Non-pigmented ciliary epithelial cell (primary cell): Measurements from ENCODE around the gene ARHGAP45.

Experiments
- DNase-seq: peaks from one replicate; pipeline ENCODE4 v3.0.0-alpha.2; 2010; ENCODE audit warnings: low read depth

The ARHGAP45 gene

GRCh38 chr19:1039646-1040475 is 27.1 kb upstream of the ARHGAP45 start, which contains the start of gene ABCA7:
Gene ABCA7 (plus strand): TSS chr19:1040107. CDS start chr19:1041362, 1,255 bp downstream.
- peak; percentile 86 for DNase-seq

DNA sequence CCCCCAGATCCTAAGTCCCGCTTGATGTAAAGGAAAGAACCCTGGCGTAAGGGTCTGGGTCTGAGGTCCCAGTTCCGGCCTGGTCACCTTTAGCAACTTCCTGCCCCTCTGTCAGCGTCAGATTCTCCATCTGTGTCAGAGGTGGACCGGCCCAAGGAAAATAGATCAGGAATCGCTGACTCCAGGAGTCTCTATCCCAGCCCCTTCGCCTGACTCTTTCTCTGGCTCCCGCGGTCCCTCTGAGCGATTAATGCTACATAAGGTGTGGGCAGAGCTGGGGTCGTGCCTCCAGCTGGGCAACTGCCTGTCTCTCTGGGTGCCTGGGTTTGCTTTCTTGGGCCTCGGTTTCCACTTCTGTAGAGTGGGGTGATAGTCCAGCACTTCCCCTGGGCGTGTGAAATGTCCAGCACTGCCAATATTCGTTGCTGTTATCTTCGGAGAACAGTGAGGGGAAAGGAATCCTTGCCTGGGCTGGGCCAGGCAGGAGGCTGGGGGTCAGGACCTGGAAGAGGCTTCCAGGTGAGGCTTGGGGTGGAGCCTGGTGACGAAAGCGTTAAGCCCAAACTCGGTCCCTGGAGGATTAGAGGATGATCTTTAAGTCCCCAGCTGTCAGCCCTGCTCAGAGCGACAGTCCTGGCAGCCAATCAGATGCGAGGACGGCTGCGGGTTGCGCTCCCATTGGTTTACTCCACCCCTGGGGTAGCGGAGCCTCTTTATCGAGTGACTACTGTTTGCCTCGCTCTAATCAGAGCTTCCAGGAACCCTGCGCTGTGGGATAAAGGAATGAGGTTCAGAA is 26.3 kb upstream of the ARHGAP45 start:
- peak; percentile 80 for DNase-seq

DNA sequence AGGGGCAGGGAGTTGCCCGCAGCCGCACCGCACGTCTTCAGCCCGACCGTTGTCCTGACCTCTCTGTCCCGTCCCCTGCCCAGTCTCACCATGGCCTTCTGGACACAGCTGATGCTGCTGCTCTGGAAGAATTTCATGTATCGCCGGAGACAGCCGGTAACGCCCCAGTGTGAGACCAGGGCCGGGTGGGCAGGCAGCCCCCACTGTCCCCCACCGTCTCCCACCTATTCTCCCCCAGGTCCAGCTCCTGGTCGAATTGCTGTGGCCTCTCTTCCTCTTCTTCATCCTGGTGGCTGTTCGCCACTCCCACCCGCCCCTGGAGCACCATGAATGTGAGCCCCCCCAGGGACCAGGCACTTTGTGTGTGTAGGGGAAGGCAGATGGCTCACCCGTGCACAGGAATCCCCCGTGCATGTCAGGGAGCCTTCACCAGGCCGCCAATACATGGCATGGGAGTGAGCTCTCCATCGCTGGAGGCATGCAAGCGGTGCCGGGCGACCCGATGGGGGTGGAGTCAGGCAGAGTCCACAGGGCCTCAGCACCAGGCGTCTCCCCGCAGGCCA is 25.6 kb upstream of the ARHGAP45 start:
- no peak for DNase-seq

DNA sequence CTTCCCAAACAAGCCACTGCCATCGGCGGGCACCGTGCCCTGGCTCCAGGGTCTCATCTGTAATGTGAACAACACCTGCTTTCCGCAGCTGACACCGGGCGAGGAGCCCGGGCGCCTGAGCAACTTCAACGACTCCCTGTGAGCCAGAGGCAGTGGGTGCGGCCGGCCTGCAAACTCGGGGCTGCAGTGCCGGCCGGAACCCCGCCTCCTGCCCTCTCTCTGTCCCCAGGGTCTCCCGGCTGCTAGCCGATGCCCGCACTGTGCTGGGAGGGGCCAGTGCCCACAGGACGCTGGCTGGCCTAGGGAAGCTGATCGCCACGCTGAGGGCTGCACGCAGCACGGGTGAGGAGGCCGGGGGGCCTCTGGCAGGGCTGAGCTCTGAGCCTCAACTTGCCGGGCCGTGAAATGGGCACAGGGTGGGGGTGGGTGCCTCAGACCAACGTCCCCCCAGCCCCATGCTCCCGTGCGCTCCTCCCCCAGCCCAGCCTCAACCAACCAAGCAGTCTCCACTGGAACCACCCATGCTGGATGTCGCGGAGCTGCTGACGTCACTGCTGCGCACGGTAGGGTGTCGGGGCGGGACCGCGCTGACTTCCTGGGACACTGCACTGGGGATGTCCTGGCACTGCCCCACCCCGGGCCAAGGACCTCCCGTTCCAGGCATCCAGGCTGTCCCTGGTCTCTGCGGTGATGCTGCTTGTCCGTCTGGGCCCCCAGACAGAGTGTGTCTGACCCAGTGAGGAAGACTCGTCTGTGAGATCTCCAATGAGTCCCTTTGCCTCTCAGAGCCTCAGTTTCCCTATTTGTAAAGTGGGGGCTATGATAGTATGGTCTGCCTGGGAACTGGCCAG is 24.9 kb upstream of the ARHGAP45 start:
- no peak for DNase-seq

DNA sequence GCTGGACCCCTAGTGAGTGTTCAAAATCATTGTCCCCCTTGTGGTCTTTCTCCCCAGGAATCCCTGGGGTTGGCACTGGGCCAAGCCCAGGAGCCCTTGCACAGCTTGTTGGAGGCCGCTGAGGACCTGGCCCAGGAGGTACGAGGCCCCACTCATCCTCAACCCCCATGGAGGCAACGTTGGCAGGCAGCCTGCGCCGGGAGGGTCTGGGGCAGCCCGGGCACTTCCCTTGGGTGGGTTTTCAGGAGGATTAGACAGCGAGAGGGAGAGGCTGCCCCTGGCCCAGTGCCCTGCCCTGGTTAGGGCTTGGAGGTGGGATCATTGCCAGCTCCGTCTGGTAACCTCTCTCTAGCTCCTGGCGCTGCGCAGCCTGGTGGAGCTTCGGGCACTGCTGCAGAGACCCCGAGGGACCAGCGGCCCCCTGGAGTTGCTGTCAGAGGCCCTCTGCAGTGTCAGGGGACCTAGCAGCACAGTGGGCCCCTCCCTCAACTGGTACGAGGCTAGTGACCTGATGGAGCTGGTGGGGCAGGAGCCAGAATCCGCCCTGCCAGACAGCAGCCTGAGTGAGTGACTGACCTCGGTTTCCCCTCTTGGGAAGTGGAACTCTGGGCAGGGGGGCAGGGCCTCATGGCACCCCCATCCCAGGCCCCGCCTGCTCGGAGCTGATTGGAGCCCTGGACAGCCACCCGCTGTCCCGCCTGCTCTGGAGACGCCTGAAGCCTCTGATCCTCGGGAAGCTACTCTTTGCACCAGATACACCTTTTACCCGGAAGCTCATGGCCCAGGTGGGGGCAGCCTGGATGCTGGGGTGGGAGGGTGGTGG is 24.1 kb upstream of the ARHGAP45 start:
- no peak for DNase-seq

DNA sequence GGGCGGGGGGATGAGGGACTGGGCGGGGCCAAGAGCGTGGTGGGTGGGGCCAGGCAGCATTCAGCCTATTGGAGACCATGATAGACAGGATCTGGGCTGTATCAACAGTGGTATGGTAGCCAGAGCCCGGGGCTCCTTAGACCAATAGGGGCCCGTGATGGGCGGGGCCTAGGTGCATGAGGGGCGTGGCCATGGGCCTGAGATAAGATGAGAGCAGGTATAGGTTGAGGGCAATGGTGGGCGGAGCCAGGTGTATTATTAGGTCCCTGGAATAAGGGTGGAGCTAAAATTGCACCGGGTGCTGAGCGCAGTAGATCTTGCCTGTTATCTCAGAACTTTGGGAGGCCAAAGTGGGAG is 21.7 kb upstream of the ARHGAP45 start:
- no peak for DNase-seq

GRCh38 chr19:1046117-1046626 is 20.8 kb upstream of the ARHGAP45 start:
- no peak for DNase-seq

DNA sequence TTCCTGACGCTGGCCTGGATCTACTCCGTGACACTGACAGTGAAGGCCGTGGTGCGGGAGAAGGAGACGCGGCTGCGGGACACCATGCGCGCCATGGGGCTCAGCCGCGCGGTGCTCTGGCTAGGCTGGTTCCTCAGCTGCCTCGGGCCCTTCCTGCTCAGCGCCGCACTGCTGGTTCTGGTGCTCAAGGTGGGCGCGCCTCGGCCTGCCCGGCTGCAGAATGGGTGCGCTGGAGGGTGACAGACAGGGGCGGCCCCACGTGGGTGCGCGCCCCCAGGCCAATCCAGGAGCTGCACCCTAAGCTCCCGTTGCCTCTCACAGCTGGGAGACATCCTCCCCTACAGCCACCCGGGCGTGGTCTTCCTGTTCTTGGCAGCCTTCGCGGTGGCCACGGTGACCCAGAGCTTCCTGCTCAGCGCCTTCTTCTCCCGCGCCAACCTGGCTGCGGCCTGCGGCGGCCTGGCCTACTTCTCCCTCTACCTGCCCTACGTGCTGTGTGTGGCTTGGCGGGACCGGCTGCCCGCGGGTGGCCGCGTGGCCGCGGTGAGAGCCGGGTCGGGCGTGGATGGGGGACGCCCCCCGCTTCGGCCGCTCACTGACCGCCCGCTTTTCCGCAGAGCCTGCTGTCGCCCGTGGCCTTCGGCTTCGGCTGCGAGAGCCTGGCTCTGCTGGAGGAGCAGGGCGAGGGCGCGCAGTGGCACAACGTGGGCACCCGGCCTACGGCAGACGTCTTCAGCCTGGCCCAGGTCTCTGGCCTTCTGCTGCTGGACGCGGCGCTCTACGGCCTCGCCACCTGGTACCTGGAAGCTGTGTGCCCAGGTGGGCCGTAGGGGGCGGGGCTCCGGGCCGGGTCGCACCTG is 19.9 kb upstream of the ARHGAP45 start:
- no peak for DNase-seq

- no peak for DNase-seq
Measured at GRCh38 chr19:1047696-1048147, 19.2 kb upstream of the ARHGAP45 start.

DNA sequence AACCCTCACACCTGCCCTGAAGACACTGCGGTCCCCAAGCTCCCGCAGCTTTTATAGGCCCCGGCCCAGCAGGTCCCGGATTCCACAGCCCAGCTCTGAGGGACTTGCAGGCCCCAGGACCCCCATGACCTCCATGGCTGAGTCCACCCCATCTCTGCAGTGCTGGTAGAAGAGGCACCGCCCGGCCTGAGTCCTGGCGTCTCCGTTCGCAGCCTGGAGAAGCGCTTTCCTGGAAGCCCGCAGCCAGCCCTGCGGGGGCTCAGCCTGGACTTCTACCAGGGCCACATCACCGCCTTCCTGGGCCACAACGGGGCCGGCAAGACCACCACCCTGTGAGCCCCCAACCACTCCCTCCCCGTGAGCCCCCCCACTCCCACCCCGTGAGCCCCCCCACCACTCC is 17.9 kb upstream of the ARHGAP45 start:
- DNase-seq: no peak

- no peak for DNase-seq
Measured at GRCh38 chr19:1049800-1050199, 17.2 kb upstream of the ARHGAP45 start.

- DNase-seq: no peak
Measured at GRCh38 chr19:1050989-1051788, 15.8 kb upstream of the ARHGAP45 start.

- no peak for DNase-seq
Measured at GRCh38 chr19:1051791-1052190, 15.2 kb upstream of the ARHGAP45 start.

DNA sequence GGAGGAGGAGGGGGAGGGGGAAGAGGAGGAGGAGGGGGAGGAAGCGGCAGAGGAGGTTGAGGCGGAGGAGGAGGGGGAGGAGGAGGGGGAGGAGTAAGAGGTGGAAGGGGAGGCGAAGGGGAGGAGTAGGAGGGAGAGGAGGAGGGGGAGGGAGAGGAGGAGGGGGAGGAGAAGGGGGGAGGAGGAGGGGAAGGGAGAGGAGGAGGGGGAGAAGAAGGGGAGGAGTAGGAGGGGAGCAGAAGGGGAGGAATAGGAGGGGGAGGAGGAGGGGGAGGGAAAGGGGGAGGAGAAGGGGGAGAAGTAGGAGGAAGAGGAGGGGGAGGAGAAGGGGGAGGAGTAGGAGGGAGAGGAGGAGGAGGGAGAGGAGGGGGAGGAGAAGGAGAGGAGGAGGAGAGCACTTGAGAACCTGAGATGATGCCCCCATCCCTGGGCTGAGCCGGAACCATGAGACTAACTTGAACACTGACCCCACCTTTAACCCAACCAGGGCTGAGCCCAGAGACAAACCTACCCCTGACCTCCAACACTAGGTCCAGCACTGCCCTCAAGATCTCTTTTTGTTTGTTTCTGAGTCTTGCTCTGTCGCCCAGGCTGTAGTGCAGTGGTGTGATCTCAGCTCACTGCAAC is 14.5 kb upstream of the ARHGAP45 start:
- no peak for DNase-seq

DNA sequence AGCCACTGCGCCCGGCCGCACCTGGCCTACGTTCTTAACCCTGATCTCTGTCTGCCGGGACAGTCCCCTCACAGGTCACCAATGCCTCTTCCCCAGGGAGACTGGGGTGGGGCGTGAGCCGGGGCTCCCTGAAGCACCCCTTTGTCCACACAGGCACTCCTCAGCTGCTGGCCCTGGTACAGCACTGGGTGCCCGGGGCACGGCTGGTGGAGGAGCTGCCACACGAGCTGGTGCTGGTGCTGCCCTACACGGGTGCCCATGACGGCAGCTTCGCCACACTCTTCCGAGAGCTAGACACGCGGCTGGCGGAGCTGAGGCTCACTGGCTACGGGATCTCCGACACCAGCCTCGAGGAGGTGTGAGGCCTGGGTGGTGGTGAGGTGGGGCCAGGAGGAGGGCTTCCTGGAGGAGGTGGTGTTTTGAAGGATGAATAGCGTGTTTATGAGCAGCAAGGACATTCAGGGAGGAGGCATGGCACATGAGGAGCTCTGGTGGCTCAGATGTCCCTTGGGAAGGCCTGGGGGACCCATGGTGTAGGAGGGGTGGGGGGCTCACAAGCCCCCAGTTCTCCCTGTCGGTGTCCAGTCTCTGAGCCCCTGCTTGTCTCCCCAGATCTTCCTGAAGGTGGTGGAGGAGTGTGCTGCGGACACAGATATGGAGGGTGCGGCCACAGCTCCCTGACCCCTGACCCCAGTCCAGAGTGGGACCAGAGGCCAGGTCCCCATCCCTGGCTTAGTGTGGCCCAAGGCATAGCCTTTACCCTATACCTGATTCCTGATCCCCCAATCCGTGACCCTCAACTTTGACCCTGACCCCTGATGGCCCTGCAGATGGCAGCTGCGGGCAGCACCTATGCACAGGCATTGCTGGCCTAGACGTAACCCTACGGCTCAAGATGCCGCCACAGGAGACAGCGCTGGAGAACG is 13.5 kb upstream of the ARHGAP45 start:
- DNase-seq: no peak

DNA sequence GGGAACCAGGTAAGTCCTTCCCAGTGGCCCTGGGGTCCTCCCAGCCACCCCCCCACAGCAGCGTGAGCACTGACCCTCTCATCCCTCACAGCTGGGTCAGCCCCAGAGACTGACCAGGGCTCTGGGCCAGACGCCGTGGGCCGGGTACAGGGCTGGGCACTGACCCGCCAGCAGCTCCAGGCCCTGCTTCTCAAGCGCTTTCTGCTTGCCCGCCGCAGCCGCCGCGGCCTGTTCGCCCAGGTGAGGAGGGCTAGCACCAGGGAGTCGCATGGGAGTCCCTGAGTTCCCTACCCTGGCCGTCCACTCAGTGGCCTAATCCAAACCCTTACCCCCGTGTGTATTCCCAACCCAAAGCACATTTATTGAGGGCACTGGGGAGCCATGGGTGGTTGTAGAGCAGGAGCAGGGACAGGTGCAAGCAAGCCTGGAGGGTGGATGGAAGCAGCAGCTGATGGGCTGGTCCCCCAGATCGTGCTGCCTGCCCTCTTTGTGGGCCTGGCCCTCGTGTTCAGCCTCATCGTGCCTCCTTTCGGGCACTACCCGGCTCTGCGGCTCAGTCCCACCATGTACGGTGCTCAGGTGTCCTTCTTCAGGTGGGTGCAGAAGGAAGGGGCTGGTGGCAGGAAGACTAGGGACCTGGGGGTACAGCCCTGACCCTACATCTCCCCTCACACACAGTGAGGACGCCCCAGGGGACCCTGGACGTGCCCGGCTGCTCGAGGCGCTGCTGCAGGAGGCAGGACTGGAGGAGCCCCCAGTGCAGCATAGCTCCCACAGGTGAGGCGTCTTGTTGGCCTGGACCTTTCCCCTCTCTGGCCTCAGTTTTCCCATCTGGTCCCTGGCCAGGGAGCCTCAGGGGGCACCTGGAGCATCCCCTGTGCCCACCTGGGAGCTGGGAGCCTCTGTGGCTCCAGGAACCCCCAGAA is 12.6 kb upstream of the ARHGAP45 start:
- no peak for DNase-seq
